Measurements from ENCODE around the gene ACKR2.

GRCh38 chr3:42786631-42787030, 22.6 kb upstream of the ACKR2 start:
- no peak for TF ChIP-seq CTCF (IDR thresholded peaks at IDR 0.05; ENCODE audit: low read depth, low read length)
- TF ChIP-seq POLR2A (IDR thresholded peaks at IDR 0.05; ENCODE audit: extremely low read depth, insufficient read length) = no peak
- no peak for TF ChIP-seq MYC (IDR thresholded peaks at IDR 0.05; ENCODE audit: low read depth, low read length)
- no peak for TF ChIP-seq MAX (IDR thresholded peaks at IDR 0.05; ENCODE audit: low read depth, low read length)
